K562 (cell line): ENCODE results near the gene CPNE9. TPM values are rescaled to one million over a fixed set of nuclear protein-coding genes. Genes with fewer than 3 reads are reported as not detected.

Experiments used
- ATAC-seq: fragments of 200-7000 bp; cut with Tn5 transposase; 3 replicates; pipeline ENCODE4 v1.9.1; 2020; ENCODE audit warnings: moderate library complexity
- BruUV-seq: library from RNA; stranded (reverse); fragments of 400-500 nt; replicated peaks from 2 replicates; lab custom pipeline; 2021; lab: Mats Ljungman, UMichigan
- CTCF ChIA-PET: fragments of 300-600 bp; formaldehyde crosslinking; extraction: SDS; loops from one replicate; lab custom pipeline; 2021; ENCODE audit warnings: low intra/inter-chr PET ratio; lab: Yijun Ruan, JAX
- POLR2A ChIA-PET: fragments of 300-600, 350-650 bp; sonication (Branson Sonifier 250); formaldehyde crosslinking; extraction: SDS; loops from one replicate; lab custom pipeline; 2021; ENCODE audit warnings: antibody characterized with exemption, inconsistent platforms; lab: Yijun Ruan, JAX
- DNase-seq, 4 experiments: peaks; one replicate each; pipeline versions ENCODE4 v3.0.0 to v3.0.0-alpha.2; 2011 to 2018; ENCODE audit warnings: low spot score in 3 of 4, mixed read lengths in 3 of 4; ENCODE audit errors: extremely low read depth in 1 of 4
- FAIRE-seq: peaks from 2 replicates; lab custom pipeline; 2011; peaks lifted over from hg19 to GRCh38; lab: Jason Lieb, UNC
- H2AFZ ChIP-seq: 2 replicates; pipeline ENCODE4 v1.6.0; 2011; ENCODE audit warnings: low read depth, low read length, control low read depth, inconsistent platforms
- H3K27ac ChIP-seq: fragments of 200-600 bp; 3 replicates; pipeline ENCODE4 v1.8.0; 2011; ENCODE audit warnings: low read depth, mild to moderate bottlenecking, control low read depth, inconsistent platforms, low read length, moderate library complexity, mixed read lengths; ENCODE audit errors: extremely low read depth
- H3K27me3 ChIP-seq, 2 experiments: fragments of 300-600 bp in 1 of 2; 2 replicates in 1 of 2; 3 replicates in 1 of 2; pipeline versions ENCODE4 v1.6.0 to v1.8.0; 2011; ENCODE audit warnings: inconsistent platforms in 2 of 2, low read length in 2 of 2, mild to moderate bottlenecking in 1 of 2, mixed read lengths in 1 of 2, moderate library complexity in 1 of 2; ENCODE audit not compliant: control insufficient read depth in 2 of 2, insufficient read depth in 2 of 2
- H3K36me3 ChIP-seq: fragments of 300-600 bp; 3 replicates; pipeline ENCODE4 v1.8.0; 2011; ENCODE audit warnings: mild to moderate bottlenecking, low read length, inconsistent platforms; ENCODE audit not compliant: control insufficient read depth, insufficient read depth
- H3K4me1 ChIP-seq, 2 experiments: fragments of 200-600 bp in 1 of 2; replicated peaks in 1 of 2; 2 replicates in 1 of 2; 3 replicates in 1 of 2; pipeline versions ENCODE4 v1.5.1 to v1.8.0; 2011; ENCODE audit warnings: inconsistent platforms in 2 of 2, low read length in 2 of 2, mild to moderate bottlenecking in 1 of 2, mixed read lengths in 1 of 2, moderate library complexity in 1 of 2; ENCODE audit not compliant: control insufficient read depth in 2 of 2, insufficient read depth in 2 of 2
- H3K4me2 ChIP-seq: 2 replicates; pipeline ENCODE4 v1.6.1; 2011; ENCODE audit warnings: low read length, control low read depth, inconsistent platforms, mixed read lengths; ENCODE audit not compliant: insufficient read depth
- H3K4me3 ChIP-seq: fragments of 200-600 bp; sonication (generic), shearing (Covaris generic); 2 replicates; pipeline ENCODE4 v1.5.1; 2016; ENCODE audit warnings: control low read depth, inconsistent platforms
- H3K79me2 ChIP-seq: fragments of 200-600 bp; 3 replicates; pipeline ENCODE4 v1.8.0; 2011; ENCODE audit warnings: low read length, inconsistent platforms; ENCODE audit not compliant: control insufficient read depth, insufficient read depth
- H3K9ac ChIP-seq, 2 experiments: 2 replicates each; pipeline versions ENCODE4 v1.6.0 to v1.6.1; 2011; ENCODE audit warnings: low read depth in 2 of 2, low read length in 2 of 2, control low read depth in 1 of 2, inconsistent platforms in 1 of 2, mild to moderate bottlenecking in 1 of 2, mixed read lengths in 1 of 2; ENCODE audit not compliant: insufficient read depth in 1 of 2
- H3K9me1 ChIP-seq: one replicate; pipeline ENCODE4 v1.6.0; 2011; ENCODE audit warnings: inconsistent platforms, mild to moderate bottlenecking, low read length, moderate library complexity; ENCODE audit not compliant: control insufficient read depth, insufficient read depth
- H3K9me3 ChIP-seq: replicated peaks from 2 replicates; pipeline ENCODE4 v1.5.1; 2011; ENCODE audit warnings: low read depth, low read length, inconsistent platforms; ENCODE audit not compliant: control insufficient read depth, insufficient read depth
- H4K20me1 ChIP-seq: replicated peaks from 2 replicates; pipeline ENCODE4 v1.6.1; 2011; ENCODE audit warnings: low read length, inconsistent platforms, mixed read lengths; ENCODE audit not compliant: control insufficient read depth, insufficient read depth
- CBX1 ChIP-seq: sonication (generic); IDR thresholded peaks from 2 replicates; pipeline ENCODE4 v1.6.1; 2016; ENCODE audit warnings: antibody characterized with exemption, low read depth, mild to moderate bottlenecking
- DIDO1 ChIP-seq: fragments of 450-650 bp; IDR thresholded peaks from 2 replicates; pipeline ENCODE4 v1.6.1; 2016; ENCODE audit warnings: low read depth, missing biosample characterization, missing genetic modification characterization
- GTF2F1 ChIP-seq: IDR thresholded peaks from 2 replicates; pipeline ENCODE4 v1.6.1; 2011; ENCODE audit warnings: low read depth, low read length, improper control_type of control experiment
- PHB2 ChIP-seq: fragments of 450-650 bp; IDR thresholded peaks from 2 replicates; pipeline ENCODE4 v1.6.1; 2017; ENCODE audit warnings: low read depth
- PML ChIP-seq: IDR thresholded peaks from 2 replicates; pipeline ENCODE4 v1.6.1; 2012; ENCODE audit warnings: low read length, inconsistent platforms
- RBM25 ChIP-seq: fragments of 200-400 bp; formaldehyde crosslinking; IDR thresholded peaks from 2 replicates; pipeline ENCODE4 v1.6.1; 2018; ENCODE audit warnings: low read length, low read depth, moderate library complexity; ENCODE audit not compliant: severe bottlenecking
- SMAD4 ChIP-seq: fragments of 250-450 bp; sonication (Bioruptor Pico); conservative IDR thresholded peaks from 2 replicates; pipeline ENCODE4 v1.8.0; 2021; ENCODE audit warnings: inconsistent platforms, mild to moderate bottlenecking, moderate library complexity
- SMARCA4 ChIP-seq: fragments of 450-650 bp; IDR thresholded peaks from 2 replicates; pipeline ENCODE4 v1.6.1; 2016
- THRAP3 ChIP-seq: fragments of 450-650 bp; IDR thresholded peaks from 2 replicates; pipeline ENCODE4 v1.6.1; 2016; ENCODE audit warnings: mild to moderate bottlenecking, inconsistent platforms, borderline replicate concordance
- ZC3H11A ChIP-seq: IDR thresholded peaks from 2 replicates; pipeline ENCODE4 v1.6.1; 2012; ENCODE audit warnings: low read depth, low read length, improper control_type of control experiment
- ZC3H8 ChIP-seq: fragments of 450-650 bp; IDR thresholded peaks from 2 replicates; pipeline ENCODE4 v1.6.1; 2017
- ZNF175 ChIP-seq: fragments of 200-800 bp; sonication (Bioruptor generic); IDR thresholded peaks from 2 replicates; pipeline ENCODE4 v1.6.1; 2016; ENCODE audit warnings: low read depth, mild to moderate bottlenecking, missing genetic modification characterization, missing compliant biosample characterization
- ZNF23 ChIP-seq: fragments of 250-450 bp; sonication (Bioruptor Pico); IDR thresholded peaks from 2 replicates; pipeline ENCODE4 v1.4.0; 2020; ENCODE audit warnings: mild to moderate bottlenecking
- ZNF384 ChIP-seq: IDR thresholded peaks from 2 replicates; pipeline ENCODE4 v1.6.1; 2012; ENCODE audit warnings: low read depth, low read length, improper control_type of control experiment
- ZNF785 ChIP-seq: fragments of 250-450 bp; sonication (Bioruptor Pico); IDR thresholded peaks from 2 replicates; pipeline ENCODE4 v1.4.0; 2020; ENCODE audit warnings: mild to moderate bottlenecking
- WGBS: fragments of 100-300 bp; shearing (Covaris generic); methylation state at CpG from one replicate; pipeline ENCODE4 v1.1.6; 2016; ENCODE audit warnings: low coverage, mixed read lengths; ENCODE audit not compliant: insufficient coverage; ENCODE audit errors: missing lambda C conversion rate; 5-methylcytosine and 5-hydroxymethylcytosine counted together
- in situ Hi-C: fragments of 300-500 bp; cut with MboI; formaldehyde crosslinking; loops from 4 replicates; pipeline ENCODE4 v1.15.0; 2018; ENCODE audit warnings: inconsistent platforms, mixed read lengths
- intact Hi-C: fragments of 100-400 bp; cut with micrococcal nuclease; formaldehyde crosslinking; loops from 2 replicates; pipeline ENCODE4 v1.14.2; 2022
- polyA plus RNA-seq, 8 experiments: library from polyadenylated mRNA; depleted of rRNA in 4 of 8; stranded (reverse) in 5 of 8; unstranded in 3 of 8; fragments of >200 nt; fragmentation: Nextera tagmentation in 2 of 8; fragmentation: Illumina TruSeq in 1 of 8; extraction: Ambion mirVana in 2 of 8; extraction: Trizol in 1 of 8; gene quantifications; 2 replicates each; pipeline versions ENCODE4 v1.2.1 to v1.2.3, GENCODE V29; 2011 to 2014; ENCODE audit warnings: inconsistent platforms in 1 of 8, missing spikeins in 1 of 8
- total RNA-seq, 7 experiments: library from RNA; depleted of rRNA in 6 of 7; stranded (reverse); fragments of >200 nt in 6 of 7; fragmentation: Illumina TruSeq in 2 of 7; extraction: Trizol in 2 of 7; gene quantifications; 2 replicates each; pipeline versions ENCODE4 v1.2.1 to v1.2.3, GENCODE V29; 2011 to 2021; ENCODE audit warnings: low replicate concordance in 1 of 7
- TF ChIP-seq, protein P1 (sequence below), 3 experiments: fragments of 200-800 bp in 1 of 3; fragments of 250-450 bp in 1 of 3; fragments of 450-650 bp in 1 of 3; sonication (Bioruptor Pico) in 1 of 3; sonication (Bioruptor generic) in 1 of 3; formaldehyde crosslinking in 1 of 3; IDR thresholded peaks; 2 replicates each; pipeline versions ENCODE4 v1.6.1 to v1.8.0; 2016 to 2022; ENCODE audit warnings: mild to moderate bottlenecking in 2 of 3, missing genetic modification characterization in 2 of 3, missing compliant biosample characterization in 1 of 3, moderate library complexity in 1 of 3
- TF ChIP-seq, protein P2 (sequence below), 2 experiments: IDR thresholded peaks; 2 replicates each; pipeline ENCODE4 v1.6.1; 2011; ENCODE audit warnings: borderline replicate concordance in 1 of 2, control low read depth in 1 of 2, low read depth in 1 of 2, low read length in 1 of 2, mild to moderate bottlenecking in 1 of 2, mixed read lengths in 1 of 2, moderate library complexity in 1 of 2; ENCODE audit not compliant: insufficient read depth in 1 of 2, insufficient read length in 1 of 2, poor library complexity in 1 of 2, severe bottlenecking in 1 of 2; ENCODE audit errors: extremely low read depth in 1 of 2

The CPNE9 gene
- total and polyA plus RNA-seq, 9 of the 15 experiments (the other 6 are each of a cell fraction or from before 2014, with no cell fraction given) = 0.22 to 0.56 (median 0.29) TPM; not detected in 3

DNA sequence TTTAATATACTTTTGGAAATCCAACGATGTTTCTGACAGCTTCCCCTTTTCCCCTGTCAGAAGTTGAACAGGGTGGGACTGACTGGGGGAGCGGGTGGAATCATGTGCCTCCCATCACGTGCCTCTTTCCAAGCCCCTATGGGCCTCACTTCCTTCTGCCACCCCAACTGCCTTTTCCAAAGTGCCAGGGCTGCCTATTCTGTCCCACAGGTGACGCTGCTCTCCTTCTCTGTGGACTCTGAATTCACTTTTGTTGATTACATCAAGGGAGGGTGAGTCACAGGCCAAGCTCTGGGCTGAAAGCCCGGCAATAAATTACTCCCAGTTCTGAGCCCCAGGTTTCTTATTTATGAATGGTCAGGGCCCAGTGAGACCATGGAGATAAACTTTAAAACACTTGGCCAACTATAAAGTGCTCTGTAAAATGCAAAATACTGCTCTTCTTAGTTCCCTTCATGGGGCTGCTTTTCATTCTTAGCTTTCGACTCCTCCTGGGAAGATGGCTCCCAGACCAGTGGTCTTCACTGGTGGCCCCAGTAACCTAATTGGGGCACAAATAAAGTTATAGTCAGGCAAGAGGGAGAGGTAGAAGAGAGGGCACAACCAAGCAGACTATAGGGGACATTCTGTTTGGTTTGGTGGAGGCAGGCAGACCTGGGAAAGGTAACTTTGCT, 12.3 kb downstream of the CPNE9 start:
- Histone ChIP-seq H3K9ac (peak overlapping the region in 1 of 2 experiments; percentile 27; a peak in 1 of 4 replicates), H3K36me3 (no peaks in the 10 kb centered on the region), H3K79me2 (no peaks in the 10 kb centered on the region), H3K27ac (peak overlapping the region; percentile 62; the same call in 2 of the 3 replicates), H3K9me1 (no peaks in the 10 kb centered on the region), H3K4me2 (peak overlapping the region; percentile 47; the same call in 1 of the 2 replicates), H2AFZ (peak overlapping the region; percentile 89), H4K20me1 (no peaks in the 10 kb centered on the region), H3K4me3 (no peak overlapping the region), H3K9me3 (no peaks in the 10 kb centered on the region), H3K27me3 (peaks cover 33 to 38% of the 10 kb centered on the region in 2 experiments), H3K4me1 (peaks cover 5 to 10% of the 10 kb centered on the region in 2 experiments; a peak in 4 of 5 replicates)
- CTCF ChIA-PET = interaction anchor here (0.6 to 1.1 kb wide), 5 partner anchors 212 to 606 kb away, joined by 3 to 7 read pairs (median 3); no protein-coding TSS in a partner anchor
- POLR2A ChIA-PET = interaction anchor here (0.6 to 1.5 kb wide), 5 partner anchors 8 to 35 kb away, joined by 3 to 6 read pairs (median 4); no protein-coding TSS in a partner anchor
- DNase-seq (peak; percentile 82 to 94 (median 87)), ATAC-seq (peak; percentile 99), FAIRE-seq (peak; percentile 98)
- 6% methylated on average over 6 of the region's 6 CpGs for WGBS
- no TSS peak for BruUV-seq
- in situ Hi-C loops (no loop called here), intact Hi-C loops (loop anchor here (5.0 to 10.0 kb wide), 7 partner anchors 76 to 361 kb away; partner anchors contain the start of genes ARPC4, CRELD1, FANCD2 and RPUSD3)
- TF ChIP-seq, protein P1, sequence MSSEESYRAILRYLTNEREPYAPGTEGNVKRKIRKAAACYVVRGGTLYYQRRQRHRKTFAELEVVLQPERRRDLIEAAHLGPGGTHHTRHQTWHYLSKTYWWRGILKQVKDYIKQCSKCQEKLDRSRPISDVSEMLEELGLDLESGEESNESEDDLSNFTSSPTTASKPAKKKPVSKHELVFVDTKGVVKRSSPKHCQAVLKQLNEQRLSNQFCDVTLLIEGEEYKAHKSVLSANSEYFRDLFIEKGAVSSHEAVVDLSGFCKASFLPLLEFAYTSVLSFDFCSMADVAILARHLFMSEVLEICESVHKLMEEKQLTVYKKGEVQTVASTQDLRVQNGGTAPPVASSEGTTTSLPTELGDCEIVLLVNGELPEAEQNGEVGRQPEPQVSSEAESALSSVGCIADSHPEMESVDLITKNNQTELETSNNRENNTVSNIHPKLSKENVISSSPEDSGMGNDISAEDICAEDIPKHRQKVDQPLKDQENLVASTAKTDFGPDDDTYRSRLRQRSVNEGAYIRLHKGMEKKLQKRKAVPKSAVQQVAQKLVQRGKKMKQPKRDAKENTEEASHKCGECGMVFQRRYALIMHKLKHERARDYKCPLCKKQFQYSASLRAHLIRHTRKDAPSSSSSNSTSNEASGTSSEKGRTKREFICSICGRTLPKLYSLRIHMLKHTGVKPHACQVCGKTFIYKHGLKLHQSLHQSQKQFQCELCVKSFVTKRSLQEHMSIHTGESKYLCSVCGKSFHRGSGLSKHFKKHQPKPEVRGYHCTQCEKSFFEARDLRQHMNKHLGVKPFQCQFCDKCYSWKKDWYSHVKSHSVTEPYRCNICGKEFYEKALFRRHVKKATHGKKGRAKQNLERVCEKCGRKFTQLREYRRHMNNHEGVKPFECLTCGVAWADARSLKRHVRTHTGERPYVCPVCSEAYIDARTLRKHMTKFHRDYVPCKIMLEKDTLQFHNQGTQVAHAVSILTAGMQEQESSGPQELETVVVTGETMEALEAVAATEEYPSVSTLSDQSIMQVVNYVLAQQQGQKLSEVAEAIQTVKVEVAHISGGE (CRISPR knock-in tag; IDR thresholded peaks at IDR 0.05) = no peak
- TF ChIP-seq ZNF384 = peak; percentile 70; the same call in 1 of the 2 replicates
- TF ChIP-seq ZNF175 (CRISPR knock-in tag) = peak; percentile 76
- TF ChIP-seq THRAP3 = no peak
- TF ChIP-seq GTF2F1 = no peak
- TF ChIP-seq DIDO1 (tag) = no peak
- no peak for TF ChIP-seq RBM25
- no peak for TF ChIP-seq ZC3H11A
- TF ChIP-seq CBX1 = 0 out of 2 replicates have a peak, but pooled peaks have one; percentile 48
- TF ChIP-seq SMARCA4 = peak; percentile 94
- TF ChIP-seq ZC3H8 = no peak
- no peak for TF ChIP-seq PHB2
- no peak for TF ChIP-seq ZNF785
- TF ChIP-seq PML = no peak
- no peak for TF ChIP-seq SMAD4 (CRISPR knock-in tag)
- TF ChIP-seq, protein P2, sequence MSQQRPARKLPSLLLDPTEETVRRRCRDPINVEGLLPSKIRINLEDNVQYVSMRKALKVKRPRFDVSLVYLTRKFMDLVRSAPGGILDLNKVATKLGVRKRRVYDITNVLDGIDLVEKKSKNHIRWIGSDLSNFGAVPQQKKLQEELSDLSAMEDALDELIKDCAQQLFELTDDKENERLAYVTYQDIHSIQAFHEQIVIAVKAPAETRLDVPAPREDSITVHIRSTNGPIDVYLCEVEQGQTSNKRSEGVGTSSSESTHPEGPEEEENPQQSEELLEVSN (IDR thresholded peaks at IDR 0.05; ENCODE audit: borderline replicate concordance in 1 of 2, extremely low read depth in 1 of 2, insufficient read depth in 1 of 2, insufficient read length in 1 of 2, low read depth in 1 of 2, low read length in 1 of 2, poor library complexity in 1 of 2, severe bottlenecking in 1 of 2) = no peak
- no peak for TF ChIP-seq ZNF23 (CRISPR knock-in tag)
